ENCODE measurements around the gene INAFM2. TPM values are rescaled to one million over a fixed set of nuclear protein-coding genes. Genes with fewer than 3 reads are reported as not detected.
A peak's percentile ranks its signal among the peaks of the same experiment; 100 is the strongest.

The INAFM2 gene
- total and polyA plus RNA-seq, 2 donors = 11.3 to 24.5 TPM

- DNase-seq (ENCODE audit: extremely low spot score) = no peak
- no peak overlapping the region for H3K27ac ChIP-seq (ENCODE audit: low read depth)
- 94% methylated on average over 4 of the region's 4 CpGs for WGBS
Measured at GRCh38 chr15:40305281-40305680, 18.2 kb upstream of the INAFM2 start.

GRCh38 chr15:40306371-40306770, 17.1 kb upstream of the INAFM2 start:
- H3K4me3 ChIP-seq (ENCODE audit: low read depth, low read length) = no peak overlapping the region
- 90% methylated on average over 5 of the region's 5 CpGs for WGBS
- H3K4me1 ChIP-seq (ENCODE audit: insufficient read depth) = no peaks in the 10 kb centered on the region
- no peak overlapping the region for H3K27ac ChIP-seq (ENCODE audit: low read depth)
- DNase-seq (ENCODE audit: extremely low spot score) = no peak
- H3K36me3 ChIP-seq (ENCODE audit: insufficient read depth) = no peaks in the 10 kb centered on the region

More at GRCh38 chr15:40305281-40305680, 18.2 kb upstream of the INAFM2 start:
- no peaks in the 10 kb centered on the region for H3K36me3 ChIP-seq (ENCODE audit: insufficient read depth)
- no peaks in the 10 kb centered on the region for H3K4me1 ChIP-seq (ENCODE audit: insufficient read depth)
- no peak overlapping the region for H3K4me3 ChIP-seq (ENCODE audit: low read depth, low read length)

- H3K4me1 ChIP-seq (ENCODE audit: insufficient read depth) = no peaks in the 10 kb centered on the region
- no peaks in the 10 kb centered on the region for H3K36me3 ChIP-seq (ENCODE audit: insufficient read depth)
- H3K27ac ChIP-seq (ENCODE audit: low read depth) = no peak overlapping the region
- DNase-seq (ENCODE audit: extremely low spot score) = no peak
- 69% methylated on average over 7 of the region's 7 CpGs for WGBS
- H3K4me3 ChIP-seq (ENCODE audit: low read depth, low read length) = no peak overlapping the region
Measured at GRCh38 chr15:40306908-40307307, 16.6 kb upstream of the INAFM2 start.

GRCh38 chr15:40307421-40308211, 15.9 kb upstream of the INAFM2 start, which contains the start of gene PLCB2:
Gene PLCB2 (minus strand): TSS chr15:40307935. CDS start chr15:40307672, 263 bp downstream.
- 49% methylated on average over 15 of the region's 15 CpGs for WGBS
- no peak for DNase-seq (ENCODE audit: extremely low spot score)
- peak within 1 kb of the TSS; percentile 15 for H3K27ac ChIP-seq (ENCODE audit: low read depth)
- no peaks in the 10 kb centered on the region for H3K4me1 ChIP-seq (ENCODE audit: insufficient read depth)
- peak within 1 kb of the TSS; percentile 17 for H3K4me3 ChIP-seq (ENCODE audit: low read depth, low read length)
- H3K36me3 ChIP-seq (ENCODE audit: insufficient read depth) = no peaks in the 10 kb centered on the region

- Histone ChIP-seq H3K4me3 (ENCODE audit: low read depth, low read length) (no peak overlapping the region), H3K27ac (ENCODE audit: low read depth) (no peak overlapping the region), H3K36me3 (ENCODE audit: insufficient read depth) (no peaks in the 10 kb centered on the region), H3K4me1 (ENCODE audit: insufficient read depth) (no peaks in the 10 kb centered on the region)
- 77% methylated on average over 8 of the region's 8 CpGs for WGBS
- DNase-seq (ENCODE audit: extremely low spot score) = no peak
Measured at GRCh38 chr15:40309344-40309862, 14.1 kb upstream of the INAFM2 start.

GRCh38 chr15:40310001-40310959, 13.2 kb upstream of the INAFM2 start:
- DNase-seq (ENCODE audit: extremely low spot score) = no peak
- WGBS = 20% methylated on average over 4 of the region's 4 CpGs
- H3K4me1 ChIP-seq (ENCODE audit: insufficient read depth) = no peaks in the 10 kb centered on the region
- H3K27ac ChIP-seq (ENCODE audit: low read depth) = no peak overlapping the region
- no peak overlapping the region for H3K4me3 ChIP-seq (ENCODE audit: low read depth, low read length)
- no peaks in the 10 kb centered on the region for H3K36me3 ChIP-seq (ENCODE audit: insufficient read depth)

GRCh38 chr15:40310993-40311392, 12.5 kb upstream of the INAFM2 start:
- Histone ChIP-seq H3K36me3 (ENCODE audit: insufficient read depth) (no peaks in the 10 kb centered on the region), H3K4me3 (ENCODE audit: low read depth, low read length) (no peak overlapping the region), H3K4me1 (ENCODE audit: insufficient read depth) (no peaks in the 10 kb centered on the region), H3K27ac (ENCODE audit: low read depth) (no peak overlapping the region)
- 63% methylated on average over 3 of the region's 3 CpGs for WGBS
- no peak for DNase-seq (ENCODE audit: extremely low spot score)

GRCh38 chr15:40312370-40313158, 10.9 kb upstream of the INAFM2 start:
- no peak overlapping the region for H3K4me3 ChIP-seq (ENCODE audit: low read depth, low read length)
- no peak for DNase-seq (ENCODE audit: extremely low spot score)
- WGBS = 88% methylated on average over 10 of the region's 10 CpGs
- no peaks in the 10 kb centered on the region for H3K4me1 ChIP-seq (ENCODE audit: insufficient read depth)
- no peaks in the 10 kb centered on the region for H3K36me3 ChIP-seq (ENCODE audit: insufficient read depth)
- H3K27ac ChIP-seq (ENCODE audit: low read depth) = no peak overlapping the region

GRCh38 chr15:40313531-40314398, 9.7 kb upstream of the INAFM2 start:
- Histone ChIP-seq H3K4me1 (ENCODE audit: insufficient read depth) (no peaks in the 10 kb centered on the region), H3K36me3 (ENCODE audit: insufficient read depth) (no peaks in the 10 kb centered on the region), H3K4me3 (ENCODE audit: low read depth, low read length) (no peak overlapping the region), H3K27ac (ENCODE audit: low read depth) (no peak overlapping the region)
- DNase-seq (ENCODE audit: extremely low spot score) = no peak
- WGBS = 43% methylated on average over 10 of the region's 10 CpGs

GRCh38 chr15:40314723-40315276, 8.7 kb upstream of the INAFM2 start:
- Histone ChIP-seq H3K4me3 (ENCODE audit: low read depth, low read length) (no peak overlapping the region), H3K36me3 (ENCODE audit: insufficient read depth) (no peaks in the 10 kb centered on the region), H3K27ac (ENCODE audit: low read depth) (no peak overlapping the region), H3K4me1 (ENCODE audit: insufficient read depth) (no peaks in the 10 kb centered on the region)
- no peak for DNase-seq (ENCODE audit: extremely low spot score)
- WGBS = 71% methylated on average over 4 of the region's 4 CpGs

GRCh38 chr15:40316931-40317330, 6.6 kb upstream of the INAFM2 start:
- WGBS = 80% methylated on average over 3 of the region's 3 CpGs
- H3K4me3 ChIP-seq (ENCODE audit: low read depth, low read length) = no peak overlapping the region
- H3K27ac ChIP-seq (ENCODE audit: low read depth) = no peak overlapping the region

GRCh38 chr15:40317580-40317979, 5.9 kb upstream of the INAFM2 start:
- H3K4me3 ChIP-seq (ENCODE audit: low read depth, low read length) = no peak overlapping the region
- 70% methylated on average over 4 of the region's 4 CpGs for WGBS

More at GRCh38 chr15:40316931-40317330, 6.6 kb upstream of the INAFM2 start:
- no peak for DNase-seq (ENCODE audit: extremely low spot score)
- Histone ChIP-seq H3K36me3 (ENCODE audit: insufficient read depth) (no peaks in the 10 kb centered on the region), H3K4me1 (ENCODE audit: insufficient read depth) (no peaks in the 10 kb centered on the region)

More at GRCh38 chr15:40317580-40317979, 5.9 kb upstream of the INAFM2 start:
- H3K36me3 ChIP-seq (ENCODE audit: insufficient read depth) = no peaks in the 10 kb centered on the region
- H3K4me1 ChIP-seq (ENCODE audit: insufficient read depth) = no peaks in the 10 kb centered on the region
- DNase-seq (ENCODE audit: extremely low spot score) = no peak
- no peak overlapping the region for H3K27ac ChIP-seq (ENCODE audit: low read depth)
